GM21529 (cell line): ENCODE measurements around the gene METTL27.
"Not testable (repeated sequence)": the region's sequence is repeated elsewhere in the genome, so short reads cannot be mapped to it uniquely, and the experiment has no call there.

Experiments
- ATAC-seq: cut with Tn5 transposase; IDR thresholded peaks from one replicate; pipeline ENCODE4 v1.9.1; 2021; ENCODE audit not compliant: unreplicated experiment

Gene METTL27

GRCh38 chr7:73822319-73823173, 19.8 kb downstream of the METTL27 start:
- ATAC-seq, result no peak

DNA sequence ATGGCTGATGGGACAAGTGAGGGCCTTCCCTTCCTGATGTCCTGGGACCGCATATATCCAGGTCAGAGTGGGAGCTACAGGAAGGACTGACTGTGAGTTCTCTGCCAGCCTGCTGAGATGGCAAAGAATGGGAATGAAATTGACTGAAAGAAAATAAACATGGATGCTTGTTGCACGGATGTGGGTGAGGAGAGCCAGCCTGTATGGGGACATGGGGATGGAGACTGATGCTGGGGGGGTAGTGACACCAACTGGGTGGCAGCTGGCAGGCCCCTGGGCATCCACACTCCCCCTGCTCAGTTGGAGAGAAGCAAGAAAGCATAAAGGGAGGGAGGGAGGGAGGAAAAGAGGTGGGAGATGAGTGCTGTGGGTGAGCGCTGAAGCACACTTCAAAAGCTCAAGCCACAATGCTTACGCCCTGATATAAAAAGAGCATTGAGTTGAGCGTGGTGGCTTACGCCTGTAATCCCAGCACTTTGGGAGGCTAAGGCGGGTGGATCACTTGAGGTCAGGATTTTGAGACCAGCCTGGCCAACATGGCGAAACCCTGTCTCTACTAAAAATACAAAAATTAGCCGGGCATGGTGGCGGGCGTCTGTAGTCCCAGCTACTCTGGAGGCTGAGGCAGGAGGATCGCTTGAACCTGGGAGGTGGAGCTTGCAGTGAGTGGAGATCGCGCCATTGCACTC, 20.6 kb downstream of the METTL27 start:
- not testable (repeated sequence) for ATAC-seq

DNA sequence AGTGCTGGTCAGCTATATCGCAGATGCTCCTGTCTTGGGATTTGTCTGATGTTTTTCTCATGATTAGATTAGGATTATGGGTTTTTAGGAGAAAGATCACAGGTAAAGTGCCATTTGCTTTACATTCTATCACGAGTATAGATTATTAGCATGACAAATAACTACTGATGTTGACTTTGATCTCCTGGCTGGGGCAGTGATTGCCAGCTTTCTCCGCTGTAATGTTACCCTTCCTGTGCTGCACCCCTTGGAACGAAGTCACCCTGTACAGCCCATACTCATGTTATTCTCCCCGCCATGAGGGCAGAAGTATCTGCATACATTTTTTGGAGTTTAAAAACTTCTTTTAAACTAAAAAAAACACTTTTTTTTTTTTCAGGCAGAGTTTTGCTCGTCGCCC, 22.3 kb downstream of the METTL27 start:
- ATAC-seq, result no peak

GRCh38 chr7:73817121-73817520, 25.2 kb downstream of the METTL27 start:
- no peak for ATAC-seq

DNA sequence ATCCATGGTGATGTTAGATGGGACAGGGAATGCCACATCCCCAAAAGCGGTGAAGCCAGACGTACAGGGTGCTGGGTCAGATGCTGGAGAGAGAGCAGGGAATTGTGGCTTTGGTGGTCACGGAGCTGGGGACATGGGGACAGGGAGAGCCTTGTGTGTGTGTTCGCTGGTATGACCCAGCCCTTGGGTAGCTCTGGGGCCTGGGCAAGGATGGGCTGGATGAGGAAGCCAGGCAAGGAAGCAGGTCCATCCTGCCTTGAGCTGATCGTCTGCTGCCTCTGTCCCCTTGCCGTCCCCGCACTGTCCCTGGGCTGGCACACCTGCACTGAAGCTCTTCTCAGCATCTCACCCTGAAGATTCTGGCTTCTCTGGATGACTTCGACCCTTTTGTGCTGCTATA, 26.9 kb downstream of the METTL27 start:
- no peak for ATAC-seq

- ATAC-seq, result no peak
Measured at GRCh38 chr7:73812996-73813395, 29.3 kb downstream of the METTL27 start.

- ATAC-seq, result peak; percentile 62
Measured at GRCh38 chr7:73811760-73812168, 30.6 kb downstream of the METTL27 start.

DNA sequence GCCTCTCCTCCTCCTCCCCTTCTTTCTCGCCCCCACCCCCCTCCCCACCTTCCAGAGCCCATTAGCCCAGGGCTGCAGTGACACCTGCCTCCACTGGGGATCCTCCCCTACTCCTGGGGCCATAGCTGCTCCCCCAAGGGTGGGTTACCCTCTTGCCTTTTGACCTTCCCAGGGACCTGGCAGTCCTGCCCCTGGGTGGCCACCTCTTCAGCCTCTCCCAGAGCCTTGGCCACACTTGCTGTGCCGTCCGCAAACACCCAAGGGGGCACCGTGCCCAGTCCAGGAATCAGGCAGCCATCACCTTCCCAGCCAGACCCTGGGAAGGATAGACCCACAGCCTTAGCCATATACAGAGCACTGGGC, 31.3 kb downstream of the METTL27 start:
- no peak for ATAC-seq

GRCh38 chr7:73809467-73809951, 32.8 kb downstream of the METTL27 start:
- ATAC-seq, result no peak

- ATAC-seq, result no peak
Measured at GRCh38 chr7:73802459-73802858, 39.9 kb downstream of the METTL27 start.

DNA sequence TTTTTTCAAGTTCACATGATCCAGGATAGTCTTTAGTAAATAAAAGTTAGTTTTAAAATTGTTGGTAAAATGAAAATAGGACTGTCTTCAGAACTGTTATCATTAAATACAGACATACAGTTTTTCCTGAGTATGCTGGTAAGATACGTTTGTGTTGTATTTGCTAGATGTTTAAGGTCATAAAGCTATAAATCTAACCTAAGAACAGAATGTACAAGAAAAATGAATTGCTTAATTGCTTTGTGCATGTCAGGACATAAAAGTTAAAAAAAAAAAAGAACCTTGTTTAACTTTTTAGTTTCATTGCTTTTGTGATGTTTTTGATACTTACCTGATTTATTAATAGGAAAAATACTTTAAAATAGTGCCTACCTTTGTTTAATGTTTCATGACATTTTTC, 40.7 kb downstream of the METTL27 start:
- no peak for ATAC-seq

GRCh38 chr7:73799282-73800141, 42.8 kb downstream of the METTL27 start:
- ATAC-seq, result no peak

GRCh38 chr7:73797176-73797575, 45.1 kb downstream of the METTL27 start:
- ATAC-seq, result not testable (repeated sequence)

- ATAC-seq, result not testable (repeated sequence)
Measured at GRCh38 chr7:73796656-73797055, 45.7 kb downstream of the METTL27 start.

GRCh38 chr7:73795188-73795587, 47.1 kb downstream of the METTL27 start:
- not testable (repeated sequence) for ATAC-seq

DNA sequence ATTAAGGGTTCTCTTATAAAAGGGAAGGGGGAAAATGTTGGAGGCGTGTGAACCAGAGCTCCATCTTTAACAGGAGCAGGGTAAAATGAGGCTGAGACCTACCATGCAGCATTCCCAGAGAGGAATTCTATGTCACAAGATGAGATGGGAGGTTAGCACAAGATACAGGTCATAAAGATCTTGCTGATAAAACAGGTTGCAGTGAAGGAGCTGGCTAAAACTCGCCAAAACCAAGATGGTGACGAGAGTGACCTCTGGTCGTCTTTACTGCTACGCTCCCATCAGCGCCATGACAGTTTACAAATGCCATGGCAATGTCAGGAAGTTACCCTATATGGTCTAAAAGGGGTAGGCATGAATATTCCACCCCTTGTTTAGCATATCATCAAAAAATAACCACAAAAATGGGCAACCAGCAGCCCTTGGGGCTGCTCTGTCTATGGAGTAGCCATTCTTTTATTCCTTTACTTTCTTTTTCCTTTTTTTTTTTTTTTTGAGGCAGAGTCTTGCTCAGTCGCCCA, 51.1 kb downstream of the METTL27 start:
- ATAC-seq, result not testable (repeated sequence)

DNA sequence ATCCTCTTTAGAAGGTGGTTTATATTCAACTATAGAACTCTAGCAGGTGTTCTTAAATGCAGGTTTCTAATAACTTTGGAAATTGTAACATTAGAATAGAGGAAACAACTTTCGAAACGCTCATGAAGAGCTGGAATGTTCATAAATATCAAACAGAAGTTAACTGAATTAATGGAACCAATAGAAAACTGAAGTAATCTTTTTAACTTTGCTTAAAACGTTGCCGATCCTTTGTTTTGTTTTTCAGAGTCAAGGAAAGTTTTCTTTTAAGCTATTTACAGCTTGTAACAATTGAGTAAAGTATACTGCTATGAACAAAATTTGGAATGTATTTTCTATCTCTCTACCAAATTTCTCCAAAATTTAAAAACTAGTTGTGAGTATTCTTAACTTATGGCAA, 53.3 kb downstream of the METTL27 start:
- ATAC-seq, result no peak

- ATAC-seq, result not testable (repeated sequence)
Measured at GRCh38 chr7:73787786-73788048, 54.6 kb downstream of the METTL27 start.

- ATAC-seq, result no peak
Measured at GRCh38 chr7:73786588-73786987, 55.7 kb downstream of the METTL27 start.
